H9 (cell line): ENCODE measurements around the gene RPIA. TPM values are rescaled to one million over a fixed set of nuclear protein-coding genes. Genes with fewer than 3 reads are reported as not detected.

ENCODE experiments used
- DNase-seq: peaks from one replicate; pipeline ENCODE4 v3.0.0-alpha.2; 2017
- H2AFZ ChIP-seq: one replicate; pipeline ENCODE4 v1.6.1; 2013; ENCODE audit warnings: mild to moderate bottlenecking, low read length, control low read depth, moderate library complexity
- H2AK5ac ChIP-seq: 2 replicates; pipeline ENCODE4 v1.6.1; 2013; ENCODE audit warnings: low read length, control low read depth, mixed read lengths; ENCODE audit not compliant: insufficient read length
- H2BK120ac ChIP-seq: one replicate; pipeline ENCODE4 v1.6.1; 2013; ENCODE audit warnings: low read depth, mild to moderate bottlenecking, low read length, control low read depth, inconsistent platforms; ENCODE audit not compliant: poor library complexity, severe bottlenecking
- H2BK12ac ChIP-seq: 2 replicates; pipeline ENCODE4 v1.6.1; 2013; ENCODE audit warnings: low read length, control low read depth, mixed read lengths, low read depth; ENCODE audit not compliant: insufficient read length
- H2BK15ac ChIP-seq: 2 replicates; pipeline ENCODE4 v1.6.1; 2013; ENCODE audit warnings: low read depth, low read length, control low read depth
- H2BK20ac ChIP-seq: one replicate; pipeline ENCODE4 v1.6.1; 2013; ENCODE audit warnings: low read depth, mild to moderate bottlenecking, low read length, control low read depth, inconsistent platforms; ENCODE audit not compliant: poor library complexity, severe bottlenecking
- H2BK5ac ChIP-seq: 2 replicates; pipeline ENCODE4 v1.6.1; 2013; ENCODE audit warnings: low read length, control low read depth, mixed read lengths; ENCODE audit not compliant: insufficient read length
- H3K14ac ChIP-seq: 2 replicates; pipeline ENCODE4 v1.6.1; 2013; ENCODE audit warnings: low read length, control low read depth; ENCODE audit not compliant: insufficient read depth
- H3K18ac ChIP-seq: 2 replicates; pipeline ENCODE4 v1.6.1; 2013; ENCODE audit warnings: low read depth, mild to moderate bottlenecking, mixed read lengths, low read length, control low read depth; ENCODE audit not compliant: insufficient read length
- H3K23ac ChIP-seq: 2 replicates; pipeline ENCODE4 v1.6.1; 2013; ENCODE audit warnings: low read length, control low read depth, mixed read lengths, low read depth; ENCODE audit not compliant: insufficient read length
- H3K23me2 ChIP-seq: 2 replicates; pipeline ENCODE4 v1.6.1; 2013; ENCODE audit warnings: low read depth, mild to moderate bottlenecking, mixed read lengths, low read length, control low read depth; ENCODE audit not compliant: insufficient read length, poor library complexity, severe bottlenecking
- H3K27ac ChIP-seq: 2 replicates; pipeline ENCODE4 v1.5.1; 2013; ENCODE audit warnings: low read length, control low read depth, mixed read lengths, low read depth; ENCODE audit not compliant: insufficient read length
- H3K27me3 ChIP-seq: 2 replicates; pipeline ENCODE4 v1.6.1; 2013; ENCODE audit warnings: low read length, control low read depth, inconsistent platforms; ENCODE audit not compliant: insufficient read depth
- H3K4ac ChIP-seq: 2 replicates; pipeline ENCODE4 v1.6.1; 2013; ENCODE audit warnings: low read depth, mild to moderate bottlenecking, control low read depth, inconsistent platforms, low read length, moderate library complexity
- H3K4me1 ChIP-seq: 2 replicates; pipeline ENCODE4 v1.6.1; 2013; ENCODE audit warnings: low read length, control low read depth, inconsistent platforms; ENCODE audit not compliant: insufficient read depth
- H3K4me2 ChIP-seq: 2 replicates; pipeline ENCODE4 v1.6.1; 2013; ENCODE audit warnings: low read length, control low read depth, mixed read lengths; ENCODE audit not compliant: insufficient read length, insufficient read depth
- H3K56ac ChIP-seq: 2 replicates; pipeline ENCODE4 v1.6.1; 2013; ENCODE audit warnings: low read depth, mild to moderate bottlenecking, mixed read lengths, low read length, control low read depth; ENCODE audit not compliant: insufficient read length
- H3K79me1 ChIP-seq: 2 replicates; pipeline ENCODE4 v1.6.1; 2013; ENCODE audit warnings: low read depth, mild to moderate bottlenecking, moderate library complexity, low read length, control low read depth, inconsistent platforms; ENCODE audit not compliant: insufficient read depth, poor library complexity, severe bottlenecking
- H3K79me2 ChIP-seq: 2 replicates; pipeline ENCODE4 v1.6.1; 2013; ENCODE audit warnings: low read length, control low read depth, inconsistent platforms; ENCODE audit not compliant: insufficient read depth
- H3K9ac ChIP-seq: 2 replicates; pipeline ENCODE4 v1.6.1; 2013; ENCODE audit warnings: low read length, control low read depth, mixed read lengths; ENCODE audit not compliant: insufficient read length; ENCODE audit errors: extremely low read depth
- H3K9me3 ChIP-seq: one replicate; pipeline ENCODE4 v1.6.1; 2013; ENCODE audit warnings: low read depth, low read length, inconsistent platforms; ENCODE audit not compliant: control insufficient read depth
- H3T11ph ChIP-seq: one replicate; pipeline ENCODE4 v1.6.1; 2013; ENCODE audit warnings: mild to moderate bottlenecking, low read length, control low read depth, inconsistent platforms
- H4K20me1 ChIP-seq: one replicate; pipeline ENCODE4 v1.6.1; 2013; ENCODE audit not compliant: control insufficient read depth, insufficient read length, insufficient read depth
- H4K5ac ChIP-seq: 2 replicates; pipeline ENCODE4 v1.6.1; 2013; ENCODE audit warnings: low read depth, mild to moderate bottlenecking, mixed read lengths, low read length, control low read depth; ENCODE audit not compliant: insufficient read length
- H4K8ac ChIP-seq: replicated peaks from 2 replicates; pipeline ENCODE4 v1.6.1; 2013; ENCODE audit warnings: low read length, control low read depth, mixed read lengths, low read depth; ENCODE audit not compliant: insufficient read length
- H4K91ac ChIP-seq: 2 replicates; pipeline ENCODE4 v1.6.1; 2013; ENCODE audit warnings: low read depth, mild to moderate bottlenecking, moderate library complexity, mixed read lengths, low read length, control low read depth; ENCODE audit not compliant: insufficient read length
- H3K27ac Mint-ChIP-seq, 3 experiments: 2 replicates in 2 of 3; 3 replicates in 1 of 3; pipeline ENCODE4 v1.8.0; 2020 to 2021; ENCODE audit warnings: mixed read lengths in 3 of 3, mild to moderate bottlenecking in 1 of 3, moderate library complexity in 1 of 3
- H3K27me3 Mint-ChIP-seq: 2 replicates; pipeline ENCODE4 v1.8.0; 2021; ENCODE audit warnings: low read depth, mild to moderate bottlenecking, moderate library complexity, mixed read lengths
- H3K36me3 Mint-ChIP-seq, 3 experiments: 2 replicates in 2 of 3; 3 replicates in 1 of 3; pipeline ENCODE4 v1.8.0; 2020 to 2021; ENCODE audit warnings: low read depth in 3 of 3, mixed read lengths in 3 of 3; ENCODE audit not compliant: insufficient read depth in 1 of 3
- H3K4me1 Mint-ChIP-seq, 2 experiments: 2 replicates each; pipeline ENCODE4 v1.8.0; 2020; ENCODE audit warnings: mixed read lengths in 2 of 2
- H3K4me3 Mint-ChIP-seq, 2 experiments: 2 replicates in 1 of 2; 3 replicates in 1 of 2; pipeline ENCODE4 v1.8.0; 2020 to 2021; ENCODE audit warnings: mild to moderate bottlenecking in 2 of 2, mixed read lengths in 2 of 2, moderate library complexity in 1 of 2
- H3K9me3 Mint-ChIP-seq, 2 experiments: 2 replicates in 1 of 2; 3 replicates in 1 of 2; pipeline ENCODE4 v1.8.0; 2020; ENCODE audit warnings: mild to moderate bottlenecking in 2 of 2, mixed read lengths in 2 of 2, moderate library complexity in 1 of 2
- CTCF ChIP-seq: fragments of 200-600 bp; sonication (generic); conservative IDR thresholded peaks from 3 replicates; pipeline ENCODE4 v1.8.0; 2021; ENCODE audit warnings: antibody characterized with exemption, mild to moderate bottlenecking
- WGBS: extraction: QIAGEN DNeasy Blood & Tissue Kit; methylation state at CpG from one replicate; pipeline ENCODE4 v1.1.7; 2013; ENCODE audit warnings: missing lambda C conversion rate, low lambda C conversion rate, mixed read lengths; ENCODE audit not compliant: insufficient read length; ENCODE audit errors: extremely low coverage; 5-methylcytosine and 5-hydroxymethylcytosine counted together
- total RNA-seq: library from RNA; stranded (reverse); gene quantifications from 2 replicates; pipeline ENCODE4 v1.2.1, GENCODE V29; 2021

RPIA gene
- total RNA-seq, 1 experiment from 2014 or later, result 18.6 TPM

GRCh38 chr2:88690591-88691338 lies 708 bp upstream of the RPIA start:
- H2BK20ac ChIP-seq, result no peak overlapping the region
- peaks cover 39 to 48% of the 10 kb centered on the region in 2 experiments for H3K9me3 Mint-ChIP-seq
- H3K4me3 Mint-ChIP-seq, result peak overlapping the region; percentile 90 to 95
- no peak overlapping the region for H2BK15ac ChIP-seq
- no peak overlapping the region for H3K27ac ChIP-seq
- no peak overlapping the region for H4K91ac ChIP-seq
- 0 out of 3 replicates have a peak, but pooled peaks have one; percentile 6 for TF ChIP-seq CTCF
- peak overlapping the region; percentile 85 for H3K9ac ChIP-seq
- H3K9me3 ChIP-seq, result peaks cover 3% of the 10 kb centered on the region
- H4K20me1 ChIP-seq, result no peaks in the 10 kb centered on the region
- peak overlapping the region in 2 of 3 experiments; percentile 90 to 98; a peak in 6 of 7 replicates for H3K27ac Mint-ChIP-seq
- H4K8ac ChIP-seq, result no peak overlapping the region
- H3K79me1 ChIP-seq, result no peaks in the 10 kb centered on the region
- peaks cover 2% of the 10 kb centered on the region; the same call in 1 of the 2 replicates for H3K4me1 ChIP-seq
- H2BK120ac ChIP-seq, result no peak overlapping the region
- peaks cover 19% of the 10 kb centered on the region; the same call in 1 of the 2 replicates for H3K79me2 ChIP-seq
- H3K27me3 Mint-ChIP-seq, result peaks cover 9% of the 10 kb centered on the region
- no peak overlapping the region for H2AK5ac ChIP-seq
- H3T11ph ChIP-seq, result no peak overlapping the region
- H2BK12ac ChIP-seq, result no peak overlapping the region
- peaks cover 17 to 19% of the 10 kb centered on the region in 2 experiments for H3K4me1 Mint-ChIP-seq
- H3K56ac ChIP-seq, result no peak overlapping the region
- H3K23me2 ChIP-seq, result peaks cover 12% of the 10 kb centered on the region
- no peak overlapping the region for H3K23ac ChIP-seq
- H3K4me2 ChIP-seq, result peak overlapping the region; percentile 93
- peak overlapping the region; percentile 26 for H4K5ac ChIP-seq
- peak; percentile 48 for DNase-seq
- no peak overlapping the region for H3K4ac ChIP-seq
- H3K27me3 ChIP-seq, result no peaks in the 10 kb centered on the region
- peak overlapping the region; percentile 22 for H2AFZ ChIP-seq
- H2BK5ac ChIP-seq, result no peak overlapping the region
- WGBS, result no CpG with 5 or more reads among the region's 20 CpGs
- peak overlapping the region; percentile 20 for H3K18ac ChIP-seq
- peak overlapping the region; percentile 82; the same call in 1 of the 2 replicates for H3K14ac ChIP-seq
- peaks cover 29 to 41% (median 32%) of the 10 kb centered on the region in 3 experiments for H3K36me3 Mint-ChIP-seq
